ENCODE results near the gene MYT1. TPM values are rescaled to one million over a fixed set of nuclear protein-coding genes. Genes with fewer than 3 reads are reported as not detected.

The MYT1 gene
- total RNA-seq, 1 experiment from 2014 or later, result not detected

DNA sequence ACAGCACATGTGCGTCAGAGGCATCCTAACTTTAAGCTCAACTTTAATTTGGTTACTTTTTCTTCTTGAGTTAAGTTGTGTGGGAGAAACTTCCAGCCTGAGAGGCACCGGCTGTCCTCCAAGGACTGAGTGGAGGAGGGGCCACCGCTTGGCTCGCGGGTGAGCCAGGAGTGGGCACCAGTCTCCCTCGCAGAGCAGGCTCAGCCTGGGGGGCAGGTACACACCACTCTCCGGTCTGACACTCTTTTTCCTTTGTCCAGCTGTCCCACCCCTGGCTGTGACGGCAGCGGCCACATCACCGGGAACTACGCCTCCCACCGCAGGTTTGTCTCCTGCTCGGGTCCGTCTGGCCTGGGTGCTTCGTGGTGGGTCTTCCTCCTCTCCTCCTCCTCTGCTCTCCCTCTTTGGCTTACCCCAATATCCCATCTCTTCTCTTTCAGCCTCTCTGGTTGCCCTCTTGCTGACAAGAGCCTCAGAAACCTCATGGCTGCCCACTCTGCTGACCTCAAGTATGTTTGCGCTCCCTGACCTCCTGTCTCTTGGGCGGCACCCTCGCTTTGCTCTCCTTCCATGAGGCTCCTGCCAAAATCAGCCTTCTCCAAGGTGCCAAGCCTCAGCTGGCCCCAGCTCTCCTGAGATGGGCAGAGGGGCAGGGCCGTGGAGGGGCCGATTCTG, 58.7 kb downstream of the MYT1 start:
- H3K9me3 Mint-ChIP-seq (ENCODE audit: unreplicated experiment), result no peaks in the 10 kb centered on the region
- DNase-seq (ENCODE audit: unreplicated experiment), result no peak
- ChIA-PET CTCF (interaction anchor here (0.6 to 0.9 kb wide), 3 partner anchors 11 to 183 kb away, joined by 3 to 5 read pairs (median 3); partner anchors contain the start of gene PCMTD2), POLR2A (interaction anchor here (1.2 to 1.8 kb wide), 5 partner anchors 27 to 40 kb away, joined by 3 to 25 read pairs (median 4); partner anchors contain the start of gene PCMTD2)
- H3K4me1 Mint-ChIP-seq (ENCODE audit: insufficient read depth, unreplicated experiment), result peaks cover 6% of the 10 kb centered on the region
- TF ChIP-seq, protein P1, sequence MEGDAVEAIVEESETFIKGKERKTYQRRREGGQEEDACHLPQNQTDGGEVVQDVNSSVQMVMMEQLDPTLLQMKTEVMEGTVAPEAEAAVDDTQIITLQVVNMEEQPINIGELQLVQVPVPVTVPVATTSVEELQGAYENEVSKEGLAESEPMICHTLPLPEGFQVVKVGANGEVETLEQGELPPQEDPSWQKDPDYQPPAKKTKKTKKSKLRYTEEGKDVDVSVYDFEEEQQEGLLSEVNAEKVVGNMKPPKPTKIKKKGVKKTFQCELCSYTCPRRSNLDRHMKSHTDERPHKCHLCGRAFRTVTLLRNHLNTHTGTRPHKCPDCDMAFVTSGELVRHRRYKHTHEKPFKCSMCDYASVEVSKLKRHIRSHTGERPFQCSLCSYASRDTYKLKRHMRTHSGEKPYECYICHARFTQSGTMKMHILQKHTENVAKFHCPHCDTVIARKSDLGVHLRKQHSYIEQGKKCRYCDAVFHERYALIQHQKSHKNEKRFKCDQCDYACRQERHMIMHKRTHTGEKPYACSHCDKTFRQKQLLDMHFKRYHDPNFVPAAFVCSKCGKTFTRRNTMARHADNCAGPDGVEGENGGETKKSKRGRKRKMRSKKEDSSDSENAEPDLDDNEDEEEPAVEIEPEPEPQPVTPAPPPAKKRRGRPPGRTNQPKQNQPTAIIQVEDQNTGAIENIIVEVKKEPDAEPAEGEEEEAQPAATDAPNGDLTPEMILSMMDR (IDR thresholded peaks at IDR 0.05; ENCODE audit: unreplicated experiment), result no peak
- intact Hi-C loops (cut with micrococcal nuclease), result no loop called here
- H3K36me3 Mint-ChIP-seq (ENCODE audit: insufficient read depth, unreplicated experiment), result no peaks in the 10 kb centered on the region
- H3K4me3 Mint-ChIP-seq (ENCODE audit: unreplicated experiment), result no peak overlapping the region
- H3K27ac Mint-ChIP-seq (ENCODE audit: low read depth, unreplicated experiment), result no peak overlapping the region
- BruUV-seq (replicated peaks), result no TSS peak
- peaks cover 20% of the 10 kb centered on the region for H3K27me3 Mint-ChIP-seq (ENCODE audit: insufficient read depth, unreplicated experiment)

DNA sequence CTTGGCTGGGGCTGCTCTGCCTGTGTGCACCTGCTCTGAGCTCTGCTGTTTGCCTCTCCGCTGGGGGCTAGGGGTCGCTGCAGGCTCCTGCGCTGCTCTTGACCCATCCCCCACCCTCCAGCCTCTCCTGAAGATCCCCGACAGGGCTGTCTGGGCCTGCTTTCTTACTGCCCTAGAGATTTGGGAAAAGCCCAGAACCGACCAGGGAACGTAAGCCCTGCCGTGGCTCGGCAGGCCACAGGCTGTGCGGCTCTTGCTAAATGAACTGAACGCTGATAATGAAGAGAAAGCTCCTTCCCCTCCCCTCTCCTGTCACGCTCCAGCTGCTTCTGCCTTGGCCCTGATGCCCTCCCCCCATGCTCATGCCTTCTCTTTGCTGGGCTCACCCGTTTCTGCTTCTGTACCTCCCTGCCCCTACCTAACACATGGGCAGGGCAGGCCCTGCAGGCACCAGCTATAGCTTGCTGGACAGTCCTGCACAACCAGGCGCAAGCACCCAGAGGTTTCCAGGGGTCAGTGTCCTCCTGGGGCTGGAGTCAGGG, 59.3 kb downstream of the MYT1 start:
- BruUV-seq (replicated peaks), result no TSS peak
- peaks cover 6% of the 10 kb centered on the region for H3K4me1 Mint-ChIP-seq (ENCODE audit: insufficient read depth, unreplicated experiment)
- H3K36me3 Mint-ChIP-seq (ENCODE audit: insufficient read depth, unreplicated experiment), result no peaks in the 10 kb centered on the region
- H3K4me3 Mint-ChIP-seq (ENCODE audit: unreplicated experiment), result no peak overlapping the region
- no peak overlapping the region for H3K27ac Mint-ChIP-seq (ENCODE audit: low read depth, unreplicated experiment)
- H3K27me3 Mint-ChIP-seq (ENCODE audit: insufficient read depth, unreplicated experiment), result peaks cover 14% of the 10 kb centered on the region
- TF ChIP-seq, protein P1 (IDR thresholded peaks at IDR 0.05; ENCODE audit: unreplicated experiment), result no peak
- POLR2A ChIA-PET, result interaction anchor here (1.4 kb wide), 1 partner anchor 32 kb away, joined by 10 read pairs; the partner anchor contains the start of gene PCMTD2
- CTCF ChIA-PET, result interaction anchor here (1.2 kb wide), 1 partner anchor 60 kb away, joined by 3 read pairs; no protein-coding TSS in a partner anchor
- no peak for DNase-seq (ENCODE audit: unreplicated experiment)
- intact Hi-C loops (cut with micrococcal nuclease), result no loop called here
- no peaks in the 10 kb centered on the region for H3K9me3 Mint-ChIP-seq (ENCODE audit: unreplicated experiment)

DNA sequence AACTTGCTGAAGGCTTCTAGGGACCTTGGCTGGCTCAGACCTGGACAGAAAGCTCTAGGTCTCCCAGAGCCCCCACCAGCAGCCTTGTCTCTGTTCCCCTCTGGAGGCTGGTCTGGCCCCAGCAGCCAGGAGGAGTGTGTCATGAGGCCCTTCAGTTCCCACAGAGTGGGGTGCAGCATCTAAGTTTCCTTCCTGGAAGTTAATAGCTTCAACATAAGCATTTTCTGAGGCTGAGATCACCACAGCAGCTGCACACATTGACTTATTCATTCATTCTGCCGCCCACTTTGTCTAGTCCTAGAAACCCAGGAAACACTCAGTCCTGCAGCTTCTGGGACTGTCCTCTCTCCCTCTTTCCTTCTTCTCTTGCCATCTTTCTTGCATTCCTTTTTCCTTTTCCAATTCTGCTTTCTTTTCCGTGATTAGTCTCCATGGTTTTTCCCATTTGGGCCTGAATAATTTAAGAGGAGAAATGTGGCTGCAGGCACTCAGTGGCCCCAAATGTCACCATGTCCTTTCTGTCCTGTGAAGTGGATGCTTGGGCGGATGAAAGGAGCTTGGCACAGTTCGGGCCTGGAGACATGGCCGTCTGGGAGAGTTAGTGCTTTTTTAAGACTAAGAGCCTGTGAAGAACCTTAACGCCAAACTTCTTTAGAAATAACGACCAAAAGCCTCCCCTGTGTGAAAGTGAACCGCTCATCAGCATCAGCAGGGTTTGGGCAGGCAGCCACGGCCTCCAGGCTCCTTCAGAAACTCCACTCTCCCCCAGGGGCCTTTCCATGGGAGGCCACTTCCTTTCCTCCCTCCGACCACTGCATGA, 60.3 kb downstream of the MYT1 start:
- CTCF ChIA-PET, result interaction anchor here (1.2 kb wide), 1 partner anchor 59 kb away, joined by 3 read pairs; no protein-coding TSS in a partner anchor
- H3K4me1 Mint-ChIP-seq (ENCODE audit: insufficient read depth, unreplicated experiment), result peaks cover 6% of the 10 kb centered on the region
- TF ChIP-seq, protein P1 (IDR thresholded peaks at IDR 0.05; ENCODE audit: unreplicated experiment), result no peak
- no peak for DNase-seq (ENCODE audit: unreplicated experiment)
- no peak overlapping the region for H3K4me3 Mint-ChIP-seq (ENCODE audit: unreplicated experiment)
- H3K27me3 Mint-ChIP-seq (ENCODE audit: insufficient read depth, unreplicated experiment), result peaks cover 5% of the 10 kb centered on the region
- intact Hi-C loops (cut with micrococcal nuclease), result no loop called here
- POLR2A ChIA-PET, result interaction anchor here (1.4 kb wide), 1 partner anchor 31 kb away, joined by 10 read pairs; the partner anchor contains the start of gene PCMTD2
- no peaks in the 10 kb centered on the region for H3K9me3 Mint-ChIP-seq (ENCODE audit: unreplicated experiment)
- H3K36me3 Mint-ChIP-seq (ENCODE audit: insufficient read depth, unreplicated experiment), result no peaks in the 10 kb centered on the region
- BruUV-seq (replicated peaks), result no TSS peak
- H3K27ac Mint-ChIP-seq (ENCODE audit: low read depth, unreplicated experiment), result no peak overlapping the region

DNA sequence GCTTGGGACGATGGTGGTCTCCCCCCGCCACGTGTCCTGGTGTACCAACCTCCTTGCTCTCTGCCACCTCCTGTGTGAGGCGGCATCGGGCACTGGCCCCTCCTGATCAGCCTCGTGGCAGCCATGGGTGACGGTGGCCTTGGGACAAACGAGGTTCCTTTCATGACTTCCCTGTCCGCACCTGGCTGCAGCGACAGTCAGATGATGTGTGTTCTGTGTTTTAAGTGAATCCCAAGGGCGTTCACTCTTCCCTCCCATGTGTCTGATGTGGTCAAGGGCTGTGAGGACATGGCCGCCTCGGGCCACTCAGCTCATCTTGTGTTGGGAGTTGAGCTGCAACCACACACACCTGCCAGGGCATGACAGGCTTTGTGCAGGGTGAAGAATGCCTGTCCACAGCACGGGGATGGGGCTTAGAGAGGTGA, 60.9 kb downstream of the MYT1 start:
- BruUV-seq (replicated peaks), result no TSS peak
- DNase-seq (ENCODE audit: unreplicated experiment), result no peak
- TF ChIP-seq, protein P1 (IDR thresholded peaks at IDR 0.05; ENCODE audit: unreplicated experiment), result no peak
- no peaks in the 10 kb centered on the region for H3K36me3 Mint-ChIP-seq (ENCODE audit: insufficient read depth, unreplicated experiment)
- H3K27ac Mint-ChIP-seq (ENCODE audit: low read depth, unreplicated experiment), result no peak overlapping the region
- H3K4me1 Mint-ChIP-seq (ENCODE audit: insufficient read depth, unreplicated experiment), result peaks cover 6% of the 10 kb centered on the region
- POLR2A ChIA-PET, result no interaction called here
- intact Hi-C loops (cut with micrococcal nuclease), result no loop called here
- H3K27me3 Mint-ChIP-seq (ENCODE audit: insufficient read depth, unreplicated experiment), result peaks cover 7% of the 10 kb centered on the region
- CTCF ChIA-PET, result no interaction called here
- H3K4me3 Mint-ChIP-seq (ENCODE audit: unreplicated experiment), result no peak overlapping the region
- H3K9me3 Mint-ChIP-seq (ENCODE audit: unreplicated experiment), result no peaks in the 10 kb centered on the region

All from MCF 10A (cell line).